ENCODE data around the gene F5.

DNA sequence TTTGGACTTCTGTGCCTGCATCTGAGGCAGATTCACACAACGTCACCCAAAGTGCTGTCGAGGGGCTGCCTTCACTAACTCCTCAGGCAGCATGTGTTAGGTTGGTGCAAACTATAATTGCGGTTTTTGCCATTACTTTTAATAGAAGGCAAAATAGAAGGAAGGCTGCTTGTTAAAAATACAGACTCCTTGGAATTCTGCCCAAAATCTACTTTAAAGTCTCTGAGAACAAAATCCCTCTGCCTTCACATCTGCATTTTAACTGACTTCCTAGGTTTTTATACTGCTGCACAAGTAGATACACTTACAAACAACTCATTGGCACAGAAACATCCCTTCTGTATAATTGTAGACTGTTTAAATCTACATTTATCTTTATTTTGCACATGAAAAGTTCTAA lies 59.3 kb downstream of the F5 start:
- no peak for TF ChIP-seq LEF1 (IDR thresholded peaks at IDR 0.05; ENCODE audit: borderline replicate concordance)
- no peak for TF ChIP-seq FOXM1 (IDR thresholded peaks at IDR 0.05; ENCODE audit: borderline replicate concordance)
- no peak for TF ChIP-seq PKNOX1 (IDR thresholded peaks at IDR 0.05)
- TF ChIP-seq ELF4 (IDR thresholded peaks at IDR 0.05) = no peak
- no peak for TF ChIP-seq SP1 (IDR thresholded peaks at IDR 0.05)
- TF ChIP-seq SUZ12 (IDR thresholded peaks at IDR 0.05) = no peak
- no peak for TF ChIP-seq ARNT (IDR thresholded peaks at IDR 0.05)
- no peak for TF ChIP-seq L3MBTL2 (conservative IDR thresholded peaks at IDR 0.05)
- TF ChIP-seq BHLHE40 (IDR thresholded peaks at IDR 0.05; ENCODE audit: borderline replicate concordance) = no peak
- TF ChIP-seq FOXK2 (IDR thresholded peaks at IDR 0.05) = no peak
- no peak for TF ChIP-seq FOXA1 (IDR thresholded peaks at IDR 0.05)
